Endothelial cell of umbilical vein (primary cell): ENCODE results near the gene SBF1. TPM values are rescaled to one million over a fixed set of nuclear protein-coding genes. Genes with fewer than 3 reads are reported as not detected.

Experiments
- BruUV-seq: library from RNA; stranded (reverse); fragments of 400-500 nt; replicated peaks from 2 replicates; lab custom pipeline; 2021; lab: Mats Ljungman, UMichigan
- CTCF ChIA-PET: fragments of 300-600, 350-600 bp; sonication (Branson Sonifier 250); formaldehyde crosslinking; loops from one replicate; lab custom pipeline; 2021; ENCODE audit warnings: antibody characterized with exemption, inconsistent platforms; lab: Charles Lee
- POLR2A ChIA-PET: fragments of 300-600, 350-600 bp; sonication (Branson Sonifier 250); formaldehyde crosslinking; loops from one replicate; lab custom pipeline; 2021; ENCODE audit warnings: antibody characterized with exemption, inconsistent platforms; lab: Charles Lee
- DNase-seq: peaks from one replicate; pipeline ENCODE4 v3.0.0-alpha.2; 2011; ENCODE audit warnings: low read depth, low spot score
- FAIRE-seq: peaks from 2 replicates; lab custom pipeline; 2011; peaks lifted over from hg19 to GRCh38; lab: Jason Lieb, UNC
- H2AFZ ChIP-seq: 2 replicates; pipeline ENCODE4 v1.6.0; 2012; ENCODE audit warnings: low read depth, low read length, control low read depth, inconsistent platforms
- H3K27ac ChIP-seq: 2 replicates; pipeline ENCODE4 v1.5.1; 2011; ENCODE audit warnings: low read depth, mild to moderate bottlenecking, control low read depth, low read length, moderate library complexity; ENCODE audit not compliant: insufficient read depth
- H3K27me3 ChIP-seq, 2 experiments: 2 replicates each; pipeline versions ENCODE4 v1.6.0 to v1.6.1; 2011; ENCODE audit warnings: low read length in 2 of 2, mixed read lengths in 1 of 2; ENCODE audit not compliant: control insufficient read depth in 2 of 2, insufficient read depth in 2 of 2
- H3K36me3 ChIP-seq, 2 experiments: 2 replicates in 1 of 2; 3 replicates in 1 of 2; pipeline ENCODE4 v1.5.1; 2011; ENCODE audit warnings: low read length in 2 of 2, mild to moderate bottlenecking in 1 of 2, moderate library complexity in 1 of 2; ENCODE audit not compliant: control insufficient read depth in 2 of 2, insufficient read depth in 2 of 2; ENCODE audit errors: extremely low read depth in 1 of 2
- H3K4me1 ChIP-seq: 3 replicates; pipeline ENCODE4 v1.5.1; 2011; ENCODE audit warnings: mild to moderate bottlenecking, low read length; ENCODE audit not compliant: control insufficient read depth, insufficient read depth; ENCODE audit errors: extremely low read depth
- H3K4me2 ChIP-seq: 2 replicates; pipeline ENCODE4 v1.6.1; 2011; ENCODE audit warnings: low read length, control low read depth, mixed read lengths; ENCODE audit not compliant: insufficient read depth
- H3K4me3 ChIP-seq, 3 experiments: fragments of 200-600 bp in 1 of 3; sonication (generic), shearing (Covaris generic) in 1 of 3; replicated peaks in 1 of 3; 2 replicates each; pipeline ENCODE4 v1.5.1; 2011 to 2016; ENCODE audit warnings: control low read depth in 3 of 3, low read length in 3 of 3, mild to moderate bottlenecking in 2 of 3, inconsistent platforms in 1 of 3, low read depth in 1 of 3, moderate library complexity in 1 of 3; ENCODE audit not compliant: insufficient read depth in 1 of 3
- H3K79me2 ChIP-seq: 2 replicates; pipeline ENCODE4 v1.6.0; 2012; ENCODE audit warnings: low read length, inconsistent platforms; ENCODE audit not compliant: control insufficient read depth, insufficient read depth
- H3K9ac ChIP-seq: replicated peaks from 2 replicates; pipeline ENCODE3; 2011; ENCODE audit warnings: low read length, control low read depth; ENCODE audit not compliant: insufficient read depth; ENCODE audit errors: extremely low read depth
- H3K9me1 ChIP-seq: replicated peaks from 3 replicates; pipeline ENCODE4 v1.6.0; 2011; ENCODE audit warnings: mild to moderate bottlenecking, low read length; ENCODE audit not compliant: control insufficient read depth, insufficient read depth; ENCODE audit errors: extremely low read depth
- H3K9me3 ChIP-seq: replicated peaks from 2 replicates; pipeline ENCODE4 v1.5.1; 2012; ENCODE audit warnings: low read length, inconsistent platforms; ENCODE audit not compliant: control insufficient read depth, insufficient read depth
- H4K20me1 ChIP-seq: replicated peaks from 2 replicates; pipeline ENCODE3; 2011; ENCODE audit warnings: mild to moderate bottlenecking, low read length; ENCODE audit not compliant: control insufficient read depth, insufficient read depth; ENCODE audit errors: extremely low read depth
- CTCF ChIP-seq, 2 donors: IDR thresholded peaks; 1 replicate in 1 of 2; 2 replicates in 1 of 2; pipeline ENCODE4 v1.5.1; 2011; ENCODE audit warnings: low read length in 2 of 2, mild to moderate bottlenecking in 2 of 2, moderate library complexity in 2 of 2, control low read depth in 1 of 2, inconsistent platforms in 1 of 2, low read depth in 1 of 2; ENCODE audit not compliant: insufficient read depth in 1 of 2; ENCODE audit errors: extremely low read depth in 1 of 2
- EZH2 ChIP-seq: IDR thresholded peaks from 2 replicates; pipeline ENCODE4 v1.6.1; 2012; ENCODE audit warnings: borderline replicate concordance, low read depth, mild to moderate bottlenecking, moderate library complexity, low read length, inconsistent platforms; ENCODE audit not compliant: severe bottlenecking
- FOS ChIP-seq: IDR thresholded peaks from 2 replicates; pipeline ENCODE4 v1.6.1; 2011; ENCODE audit warnings: mild to moderate bottlenecking, low read length, moderate library complexity, borderline replicate concordance; ENCODE audit not compliant: insufficient read depth
- GATA2 ChIP-seq: IDR thresholded peaks from 2 replicates; pipeline ENCODE4 v1.7.0; 2011; ENCODE audit warnings: low read depth, mild to moderate bottlenecking, moderate library complexity, mixed read lengths, low read length; ENCODE audit not compliant: insufficient read length, insufficient read depth
- JUN ChIP-seq: IDR thresholded peaks from 2 replicates; pipeline ENCODE4 v1.6.1; 2011; ENCODE audit warnings: borderline replicate concordance, low read depth; ENCODE audit not compliant: insufficient read length, insufficient read depth
- MYC ChIP-seq: IDR thresholded peaks from one replicate; pipeline ENCODE4 v1.6.1; 2011; ENCODE audit warnings: mild to moderate bottlenecking, low read depth, low read length
- POLR2A ChIP-seq: IDR thresholded peaks from 2 replicates; pipeline ENCODE4 v1.6.1; 2012; ENCODE audit warnings: low read depth, mild to moderate bottlenecking, control low read depth, low read length
- POLR2AphosphoS5 ChIP-seq: IDR thresholded peaks from 2 replicates; pipeline ENCODE4 v1.6.1; 2012; ENCODE audit warnings: low read depth, mild to moderate bottlenecking, control low read depth, low read length, moderate library complexity; ENCODE audit not compliant: insufficient read depth
- dilution Hi-C: fragments of 300-500 bp; cut with MboI; formaldehyde crosslinking; loops from one replicate; pipeline ENCODE4 v1.15.0; 2019; ENCODE audit warnings: low sequenced_read_pairs; ENCODE audit not compliant: extremely low pct_ligation_motif_present
- intact Hi-C: fragments of 100-400 bp; cut with micrococcal nuclease; formaldehyde crosslinking; loops from one replicate; pipeline ENCODE4 v1.10.0; 2022
- polyA plus RNA-seq, 4 experiments: library from polyadenylated mRNA; depleted of rRNA in 3 of 4; stranded (reverse) in 3 of 4; unstranded in 1 of 4; fragments of >200 nt; gene quantifications; 2 replicates each; pipeline versions ENCODE4 v1.2.1 to v1.2.3, GENCODE V29; 2011 to 2012; ENCODE audit warnings: missing spikeins in 1 of 4
- total RNA-seq: library from RNA; stranded (reverse); gene quantifications from 2 replicates; pipeline ENCODE4 v1.2.3, GENCODE V29; 2021
- TF ChIP-seq, protein P1 (sequence below): IDR thresholded peaks from 2 replicates; pipeline ENCODE4 v1.6.1; 2011; ENCODE audit not compliant: insufficient read depth, insufficient read length

SBF1 gene
- total and polyA plus RNA-seq, 2 donors (not counting 3 experiments of a cell fraction or from before 2014, with no cell fraction given): 36.3 to 68.6 TPM

GRCh38 chr22:50439314-50439870 lies 35.4 kb downstream of the SBF1 start:
- Histone ChIP-seq H3K9me3 (no peaks in the 10 kb centered on the region), H3K4me1 (no peaks in the 10 kb centered on the region), H3K27ac (no peak overlapping the region), H3K4me2 (no peak overlapping the region), H3K9me1 (no peaks in the 10 kb centered on the region), H4K20me1 (no peaks in the 10 kb centered on the region), H3K4me3 (no peak overlapping the region), H2AFZ (no peak overlapping the region), H3K36me3 (peaks cover 0 to 44% of the 10 kb centered on the region in 2 experiments), H3K27me3 (no peaks in the 10 kb centered on the region), H3K79me2 (no peaks in the 10 kb centered on the region), H3K9ac (no peak overlapping the region)
- DNase-seq: no peak
- no peak for TF ChIP-seq MYC
- POLR2A ChIA-PET: no interaction called here
- dilution Hi-C loops (no loop called here), intact Hi-C loops (no loop called here)
- no peak for FAIRE-seq
- no TSS peak for BruUV-seq
- CTCF ChIA-PET: interaction anchor here (1.1 kb wide), 1 partner anchor 13 kb away, joined by 3 read pairs; no protein-coding TSS in a partner anchor

- no peaks in the 10 kb centered on the region for H3K79me2 ChIP-seq
- no peaks in the 10 kb centered on the region for H4K20me1 ChIP-seq
- no peak overlapping the region for H3K9ac ChIP-seq
- no peaks in the 10 kb centered on the region for H3K9me3 ChIP-seq
- intact Hi-C loops (no loop called here), dilution Hi-C loops (no loop called here)
- FAIRE-seq (no peak), DNase-seq (no peak)
- no peak overlapping the region for H3K4me2 ChIP-seq
- ChIA-PET CTCF (no interaction called here), POLR2A (no interaction called here)
- H3K36me3 ChIP-seq: peaks cover 0 to 41% of the 10 kb centered on the region in 2 experiments
- no peaks in the 10 kb centered on the region for H3K4me1 ChIP-seq
- TF ChIP-seq FOS: no peak
- TF ChIP-seq CTCF (IDR thresholded peaks at IDR 0.05; ENCODE audit: extremely low read depth in 1 of 2, insufficient read depth in 1 of 2, low read depth in 1 of 2, low read length in 2 of 2): no peak
- no peak for TF ChIP-seq GATA2
- TF ChIP-seq JUN: no peak
- no peak for TF ChIP-seq POLR2AphosphoS5
- TF ChIP-seq, protein P1, sequence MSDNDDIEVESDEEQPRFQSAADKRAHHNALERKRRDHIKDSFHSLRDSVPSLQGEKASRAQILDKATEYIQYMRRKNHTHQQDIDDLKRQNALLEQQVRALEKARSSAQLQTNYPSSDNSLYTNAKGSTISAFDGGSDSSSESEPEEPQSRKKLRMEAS: no peak
- no peak for TF ChIP-seq MYC
- no peak for TF ChIP-seq EZH2
- TF ChIP-seq POLR2A: no peak
- no peak overlapping the region for H3K27ac ChIP-seq
- no peak overlapping the region for H2AFZ ChIP-seq
- no peaks in the 10 kb centered on the region for H3K27me3 ChIP-seq
- H3K9me1 ChIP-seq: no peaks in the 10 kb centered on the region
- no peak overlapping the region for H3K4me3 ChIP-seq
- no TSS peak for BruUV-seq
Observed at GRCh38 chr22:50438305-50439275, 36.2 kb downstream of the SBF1 start.
